HG02623 (cell line): ENCODE results near the gene AFF3.
"Not testable (repeated sequence)": the region's sequence is repeated elsewhere in the genome, so short reads cannot be mapped to it uniquely, and the experiment has no call there.

Experiments
- ATAC-seq: cut with Tn5 transposase; IDR thresholded peaks from one replicate; pipeline ENCODE4 v1.9.1; 2021; ENCODE audit warnings: moderate library complexity; ENCODE audit not compliant: unreplicated experiment

Gene AFF3

GRCh38 chr2:100146657-100146960 lies 4.2 kb upstream of the AFF3 start:
- no peak for ATAC-seq

GRCh38 chr2:100145893-100146656 lies 3.7 kb upstream of the AFF3 start:
- ATAC-seq: no peak

GRCh38 chr2:100143286-100143685 lies 896 bp upstream of the AFF3 start:
- ATAC-seq: no peak

GRCh38 chr2:100141906-100142305 lies 484 bp downstream of the AFF3 start:
- no peak for ATAC-seq

DNA sequence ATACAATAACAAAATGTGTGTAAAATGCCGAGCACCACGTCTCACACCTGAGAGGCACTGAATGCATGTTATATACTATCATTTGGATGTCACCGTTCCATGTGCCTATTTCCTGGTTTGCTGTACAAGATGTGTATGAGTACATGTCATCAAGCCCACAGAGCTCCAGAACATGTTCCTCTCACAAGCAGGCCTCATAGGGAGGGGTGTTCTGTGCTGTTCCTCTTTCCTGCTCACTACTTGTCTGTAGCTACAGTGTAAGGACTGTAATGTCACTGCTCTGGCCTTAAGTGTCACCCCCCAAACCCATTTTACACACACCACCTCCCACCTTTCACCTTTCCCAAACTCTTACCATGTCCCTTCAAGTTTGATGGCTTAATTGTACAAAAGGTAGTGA lies 1.8 kb downstream of the AFF3 start:
- no peak for ATAC-seq

- no peak for ATAC-seq
Measured at GRCh38 chr2:100137866-100138570, 4.4 kb downstream of the AFF3 start.

- ATAC-seq: no peak
Measured at GRCh38 chr2:100137318-100137717, 5.1 kb downstream of the AFF3 start.

GRCh38 chr2:100136310-100136709 lies 6.1 kb downstream of the AFF3 start:
- ATAC-seq: no peak

GRCh38 chr2:100135415-100135814 lies 7.0 kb downstream of the AFF3 start:
- no peak for ATAC-seq

DNA sequence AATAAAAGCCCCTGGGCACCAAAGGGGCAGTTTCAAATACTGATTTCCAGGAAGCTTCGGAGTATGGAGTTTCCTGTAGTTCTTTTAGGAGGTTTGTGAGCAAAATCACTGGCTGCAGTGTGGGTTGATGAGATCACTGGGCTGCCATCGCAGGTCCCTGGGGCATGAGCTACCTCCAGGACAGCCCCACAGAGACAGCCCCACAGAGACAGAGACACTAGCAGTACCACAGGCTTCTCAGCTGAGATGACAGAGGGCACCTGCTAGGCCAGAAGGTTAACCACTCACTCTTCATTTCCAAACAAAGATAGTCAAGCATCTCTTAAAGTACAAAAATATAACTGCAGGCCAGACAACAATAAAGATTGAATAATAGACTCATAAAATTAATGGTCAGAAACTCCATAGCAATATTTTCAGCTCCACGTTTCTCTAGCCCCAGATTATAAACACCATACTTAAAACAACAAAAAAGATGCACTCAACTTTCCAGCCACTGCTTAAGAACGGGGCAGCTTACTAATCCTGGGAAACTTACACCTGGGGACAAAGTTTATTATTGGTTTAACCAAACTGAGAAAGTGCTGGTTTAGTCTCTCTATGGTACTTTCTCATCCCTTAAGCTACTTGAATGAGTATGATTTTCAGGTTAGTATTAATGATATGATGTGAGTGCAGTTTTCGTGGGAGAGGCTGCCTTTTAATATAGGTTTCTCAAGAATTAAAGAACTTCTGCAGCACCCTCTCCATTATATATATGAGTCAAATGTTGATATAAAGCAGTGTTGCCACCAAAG lies 11.6 kb downstream of the AFF3 start:
- no peak for ATAC-seq

GRCh38 chr2:100126897-100127401 lies 15.4 kb downstream of the AFF3 start:
- ATAC-seq: no peak

DNA sequence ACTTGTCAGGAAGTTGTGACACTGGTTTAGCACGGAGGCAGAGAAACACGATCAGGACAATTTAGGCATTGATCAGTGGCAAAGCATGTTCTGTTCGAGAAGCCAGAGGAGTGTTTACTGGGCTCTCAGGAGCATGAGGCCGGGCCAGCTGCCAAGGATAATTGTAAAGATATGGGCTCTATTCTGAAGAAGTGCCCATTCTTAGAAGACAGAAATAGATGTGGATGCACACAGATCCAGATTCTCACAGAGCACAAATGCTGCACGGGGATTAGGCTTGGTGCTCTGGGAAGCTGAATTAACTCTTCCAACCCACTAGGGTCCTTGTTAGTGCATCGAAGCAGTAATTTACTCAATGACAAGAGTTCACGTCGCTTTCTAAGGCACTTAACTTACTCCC lies 16.2 kb downstream of the AFF3 start:
- ATAC-seq: no peak

GRCh38 chr2:100125626-100126025 lies 16.8 kb downstream of the AFF3 start:
- no peak for ATAC-seq

DNA sequence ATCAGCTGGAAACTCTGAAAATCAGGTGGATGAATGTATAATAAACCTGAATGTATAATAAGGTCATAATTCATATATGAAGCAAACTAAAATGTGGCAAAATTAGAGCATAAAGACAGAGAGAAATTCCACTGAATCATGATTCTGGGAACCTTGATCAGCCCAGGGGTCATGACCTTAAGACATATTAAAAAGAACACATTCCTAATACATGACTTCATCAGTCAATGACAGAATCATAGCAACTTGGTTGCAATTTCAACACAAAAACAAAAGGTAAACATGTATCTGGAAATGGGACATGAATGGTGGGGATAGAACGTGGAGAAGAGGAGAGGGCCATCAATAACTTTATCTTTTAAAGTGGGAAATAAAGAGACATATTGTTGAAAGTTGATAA lies 17.6 kb downstream of the AFF3 start:
- ATAC-seq: no peak

- no peak for ATAC-seq
Measured at GRCh38 chr2:100121124-100121718, 21.2 kb downstream of the AFF3 start.

- ATAC-seq: no peak
Measured at GRCh38 chr2:100119235-100119634, 23.2 kb downstream of the AFF3 start.

GRCh38 chr2:100113990-100114433 lies 28.4 kb downstream of the AFF3 start:
- peak; percentile 84 for ATAC-seq

GRCh38 chr2:100110614-100111000 lies 31.8 kb downstream of the AFF3 start:
- no peak for ATAC-seq

- ATAC-seq: no peak
Measured at GRCh38 chr2:100109986-100110613, 32.3 kb downstream of the AFF3 start.

GRCh38 chr2:100108648-100109020 lies 33.8 kb downstream of the AFF3 start:
- not testable (repeated sequence) for ATAC-seq
